Measurements from ENCODE around the gene TSPAN33. TPM values are rescaled to one million over a fixed set of nuclear protein-coding genes. Genes with fewer than 3 reads are reported as not detected.

Gene TSPAN33
- total and polyA plus RNA-seq, 10 of the 15 experiments (the other 5 are each of a cell fraction or from before 2014, with no cell fraction given): 12.0 to 123 (median 86.3) TPM

GRCh38 chr7:129162732-129163131 is 18.2 kb downstream of the TSPAN33 start (continued):
- peak; percentile 90 for TF ChIP-seq ELK1 (IDR thresholded peaks at IDR 0.05; ENCODE audit: low read depth, low read length)
- TF ChIP-seq NR2C2 (IDR thresholded peaks at IDR 0.05; ENCODE audit: borderline replicate concordance, control insufficient read depth, insufficient read length, low read depth): no peak
- TF ChIP-seq FOXK2 (IDR thresholded peaks at IDR 0.05): no peak
- no peak for TF ChIP-seq ZNF274 (IDR thresholded peaks at IDR 0.05; ENCODE audit: insufficient read depth, insufficient read length)
- no peak for TF ChIP-seq HCFC1 (IDR thresholded peaks at IDR 0.05; ENCODE audit: low read length)
- TF ChIP-seq ZBTB33 (IDR thresholded peaks at IDR 0.05): no peak
- no peak for TF ChIP-seq BCLAF1 (IDR thresholded peaks at IDR 0.05)
- TF ChIP-seq CREB1 (IDR thresholded peaks at IDR 0.05; ENCODE audit: low read depth): no peak
- no peak for TF ChIP-seq TBL1XR1 (IDR thresholded peaks at IDR 0.05; ENCODE audit: low read depth, low read length)
- peak; percentile 41; the same call in 1 of the 2 replicates for TF ChIP-seq NR2F1 (conservative IDR thresholded peaks at IDR 0.05)
- TF ChIP-seq KAT2A (conservative IDR thresholded peaks at IDR 0.05; ENCODE audit: control insufficient read depth, low read depth, low read length): no peak
- no peak for TF ChIP-seq CBX3 (IDR thresholded peaks at IDR 0.05; ENCODE audit: borderline replicate concordance, low read depth)
- TF ChIP-seq USF2 (IDR thresholded peaks at IDR 0.05; ENCODE audit: borderline replicate concordance, low read depth, low read length): no peak
- TF ChIP-seq BACH1 (IDR thresholded peaks at IDR 0.05; ENCODE audit: borderline replicate concordance): no peak
- no peak for TF ChIP-seq CBFB (IDR thresholded peaks at IDR 0.05; ENCODE audit: low read depth)
- TF ChIP-seq MLLT1 (IDR thresholded peaks at IDR 0.05): no peak
- TF ChIP-seq CBX5 (IDR thresholded peaks at IDR 0.05; ENCODE audit: low read depth): no peak
- TF ChIP-seq SMC3 (IDR thresholded peaks at IDR 0.05; ENCODE audit: borderline replicate concordance, low read length): no peak
- no peak for TF ChIP-seq RUNX3 (IDR thresholded peaks at IDR 0.05; ENCODE audit: low read length)
- TF ChIP-seq NFYA (IDR thresholded peaks at IDR 0.05; ENCODE audit: borderline replicate concordance, low read depth, low read length): no peak
- TF ChIP-seq TCF3 (IDR thresholded peaks at IDR 0.05; ENCODE audit: borderline replicate concordance, insufficient read depth, low read depth, low read length): no peak

Data from GM12878 (cell line).